Measurements from ENCODE around the gene VPS51. TPM values are rescaled to one million over a fixed set of nuclear protein-coding genes. Genes with fewer than 3 reads are reported as not detected.

VPS51 gene
- total RNA-seq, 4 donors from 2014 or later = 206 to 515 (median 266) TPM

DNA sequence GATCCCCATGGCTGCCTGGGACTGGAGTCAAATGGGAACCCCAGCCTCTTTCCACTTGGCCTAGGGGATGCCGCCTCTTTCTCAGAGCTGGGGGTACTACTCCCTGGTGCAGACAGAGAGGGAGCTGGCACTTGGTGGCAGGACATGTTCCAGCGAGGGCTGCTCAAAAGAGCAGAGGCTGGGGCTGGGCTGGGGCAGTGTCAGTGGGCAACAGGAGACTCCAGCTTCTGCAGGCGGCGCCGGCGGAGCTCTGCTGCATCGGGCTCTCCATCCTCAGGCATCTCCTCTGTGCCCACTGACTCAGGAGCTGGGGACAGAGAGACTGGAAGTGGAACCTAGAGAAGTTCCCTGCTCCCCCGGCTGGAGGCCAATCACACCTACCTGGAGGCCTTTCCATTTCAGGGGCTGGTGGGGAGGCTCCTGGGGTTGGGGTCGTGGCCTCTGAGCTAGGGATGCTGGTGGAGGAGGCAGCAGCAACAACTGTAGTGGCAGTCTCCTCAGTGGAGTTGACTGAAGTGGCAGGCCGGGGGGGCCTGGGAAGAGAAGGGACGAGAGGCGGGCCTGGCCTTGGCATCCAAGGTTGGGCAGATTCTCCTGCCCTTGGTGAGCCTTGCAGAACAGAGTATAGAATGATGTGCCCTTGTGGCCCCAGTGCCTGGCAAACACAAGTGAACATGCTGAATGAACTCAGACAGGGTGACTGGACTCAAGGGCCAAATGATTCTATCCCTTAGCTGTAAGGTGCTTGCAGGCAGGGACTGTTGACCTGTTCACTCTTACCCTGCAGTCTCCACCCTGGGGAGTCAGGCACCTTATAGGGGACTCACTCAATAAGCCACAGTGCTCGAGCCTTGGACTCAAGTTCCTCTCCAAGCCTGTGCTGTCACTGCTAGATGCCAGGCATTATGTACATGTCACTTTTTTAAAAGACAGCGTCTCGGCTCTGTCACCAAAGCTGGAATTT is 32.5 kb downstream of the VPS51 start:
- no peak for ATAC-seq
- Histone ChIP-seq H3K27ac (no peak overlapping the region), H3K4me3 (no peak overlapping the region), H3K9me3 (no peaks in the 10 kb centered on the region), H3K36me3 (peaks cover 0 to 89% of the 10 kb centered on the region in 2 donors), H3K27me3 (no peaks in the 10 kb centered on the region), H3K4me1 (peaks cover 13 to 17% of the 10 kb centered on the region in 2 donors)
- TF ChIP-seq POLR2A (IDR thresholded peaks at IDR 0.05) = no peak
- TF ChIP-seq, protein P1, sequence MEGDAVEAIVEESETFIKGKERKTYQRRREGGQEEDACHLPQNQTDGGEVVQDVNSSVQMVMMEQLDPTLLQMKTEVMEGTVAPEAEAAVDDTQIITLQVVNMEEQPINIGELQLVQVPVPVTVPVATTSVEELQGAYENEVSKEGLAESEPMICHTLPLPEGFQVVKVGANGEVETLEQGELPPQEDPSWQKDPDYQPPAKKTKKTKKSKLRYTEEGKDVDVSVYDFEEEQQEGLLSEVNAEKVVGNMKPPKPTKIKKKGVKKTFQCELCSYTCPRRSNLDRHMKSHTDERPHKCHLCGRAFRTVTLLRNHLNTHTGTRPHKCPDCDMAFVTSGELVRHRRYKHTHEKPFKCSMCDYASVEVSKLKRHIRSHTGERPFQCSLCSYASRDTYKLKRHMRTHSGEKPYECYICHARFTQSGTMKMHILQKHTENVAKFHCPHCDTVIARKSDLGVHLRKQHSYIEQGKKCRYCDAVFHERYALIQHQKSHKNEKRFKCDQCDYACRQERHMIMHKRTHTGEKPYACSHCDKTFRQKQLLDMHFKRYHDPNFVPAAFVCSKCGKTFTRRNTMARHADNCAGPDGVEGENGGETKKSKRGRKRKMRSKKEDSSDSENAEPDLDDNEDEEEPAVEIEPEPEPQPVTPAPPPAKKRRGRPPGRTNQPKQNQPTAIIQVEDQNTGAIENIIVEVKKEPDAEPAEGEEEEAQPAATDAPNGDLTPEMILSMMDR (IDR thresholded peaks at IDR 0.05 in 4 of 5, conservative IDR thresholded peaks at IDR 0.05 in 1 of 5) = no peak
- intact Hi-C loops (cut with DNase I; ENCODE audit: low total_unique reads) (no loop called here), in situ Hi-C loops (cut with MboI; ENCODE audit: low sequenced_read_pairs in 4 of 4) (no loop called here)
- DNase-seq = no peak

DNA sequence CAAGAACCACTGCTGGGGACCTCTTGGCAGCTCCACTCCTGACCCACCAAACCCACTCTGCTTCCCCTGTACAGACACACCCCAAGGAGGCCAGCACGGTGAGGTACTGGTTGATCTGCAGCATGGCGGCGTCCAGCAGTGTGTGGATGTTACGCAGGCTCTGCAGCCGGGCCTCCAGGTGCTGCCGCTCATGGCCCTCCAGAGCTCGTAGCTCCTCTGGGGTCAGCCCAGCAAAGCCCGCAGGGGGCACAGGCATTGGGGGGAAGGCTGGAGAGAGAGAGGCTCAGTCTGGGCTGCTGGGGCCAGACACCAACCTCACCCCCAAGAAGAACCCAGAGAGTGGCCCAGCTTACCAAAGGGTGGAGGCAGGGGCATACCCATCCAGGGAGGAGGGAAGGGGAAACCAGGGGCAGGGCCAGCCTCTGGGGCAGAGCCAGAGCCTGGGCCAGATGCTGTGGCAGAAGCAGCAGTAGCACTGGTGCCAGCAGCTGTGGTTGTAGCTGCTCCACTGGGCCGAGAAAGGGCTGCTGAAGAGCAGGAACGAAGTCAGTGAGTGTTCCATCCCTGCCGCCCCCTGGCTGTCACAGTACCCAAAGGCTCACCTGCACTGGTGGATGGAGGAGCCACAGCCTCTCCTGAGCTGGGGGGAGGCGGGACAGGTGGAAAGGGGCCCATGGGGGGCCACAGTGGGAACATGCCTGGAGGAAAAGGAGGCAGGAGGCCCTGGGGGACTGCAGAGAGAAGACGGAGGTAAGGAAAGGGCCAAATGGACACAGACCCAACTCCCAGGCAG is 33.8 kb downstream of the VPS51 start:
- intact Hi-C loops (cut with DNase I; ENCODE audit: low total_unique reads) = no loop called here
- no peak for ATAC-seq
- Histone ChIP-seq H3K9me3 (no peaks in the 10 kb centered on the region), H3K4me1 (peaks cover 15 to 18% of the 10 kb centered on the region in 2 donors), H3K27ac (no peak overlapping the region), H3K27me3 (no peaks in the 10 kb centered on the region), H3K36me3 (peaks cover 0 to 81% of the 10 kb centered on the region in 2 donors), H3K4me3 (no peak overlapping the region)
- DNase-seq = no peak
- in situ Hi-C loops (cut with MboI; ENCODE audit: low sequenced_read_pairs in 4 of 4) = no loop called here
- TF ChIP-seq, protein P1 (IDR thresholded peaks at IDR 0.05 in 4 of 5, conservative IDR thresholded peaks at IDR 0.05 in 1 of 5) = no peak
- no peak for TF ChIP-seq POLR2A (IDR thresholded peaks at IDR 0.05)

DNA sequence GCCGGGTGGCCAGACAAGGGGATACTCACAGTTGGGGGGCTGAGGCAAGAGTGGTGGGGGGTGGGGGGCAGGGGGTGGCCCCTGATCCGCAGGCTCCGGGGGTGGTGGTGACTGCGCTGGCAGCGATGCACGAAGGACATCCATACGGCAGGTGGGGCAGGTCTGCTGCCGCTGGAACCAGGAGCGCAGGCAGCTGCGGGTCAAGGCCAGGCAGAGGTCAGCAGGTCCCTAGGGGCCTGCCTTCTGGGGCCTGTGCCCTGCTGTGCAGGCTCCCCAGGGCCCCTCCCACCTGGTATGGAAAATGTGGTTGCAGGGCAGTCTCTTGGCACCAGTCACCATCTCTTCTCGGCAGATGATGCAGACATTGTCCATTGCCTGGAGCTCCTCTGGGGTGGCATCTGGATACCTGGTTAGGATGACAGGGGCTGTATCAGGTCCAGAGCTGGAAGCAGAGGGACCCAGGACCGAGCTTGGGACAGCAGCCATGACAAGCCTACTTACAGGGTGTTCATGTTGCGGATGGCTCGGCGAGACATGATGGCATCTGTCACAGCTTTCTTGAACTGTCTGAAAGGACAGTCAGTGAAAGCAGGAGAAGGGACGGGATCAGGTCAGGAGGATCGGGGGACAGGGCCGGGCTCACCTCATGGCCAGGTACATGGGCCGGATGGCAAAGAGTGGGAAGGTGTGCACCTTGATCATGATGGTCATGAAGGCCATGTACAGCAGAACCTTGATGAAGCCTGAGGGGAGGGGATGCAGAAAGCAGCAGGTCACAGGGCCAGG is 34.8 kb downstream of the VPS51 start:
- in situ Hi-C loops (cut with MboI; ENCODE audit: low sequenced_read_pairs in 4 of 4) = no loop called here
- no peak for DNase-seq
- Histone ChIP-seq H3K36me3 (peaks cover 0 to 71% of the 10 kb centered on the region in 2 donors), H3K9me3 (no peaks in the 10 kb centered on the region), H3K27ac (no peak overlapping the region), H3K27me3 (no peaks in the 10 kb centered on the region), H3K4me3 (no peak overlapping the region), H3K4me1 (peaks cover 21 to 25% of the 10 kb centered on the region in 2 donors)
- intact Hi-C loops (cut with DNase I; ENCODE audit: low total_unique reads) = no loop called here
- no peak for ATAC-seq
- TF ChIP-seq POLR2A (IDR thresholded peaks at IDR 0.05) = no peak
- TF ChIP-seq, protein P1 (IDR thresholded peaks at IDR 0.05 in 4 of 5, conservative IDR thresholded peaks at IDR 0.05 in 1 of 5) = no peak

DNA sequence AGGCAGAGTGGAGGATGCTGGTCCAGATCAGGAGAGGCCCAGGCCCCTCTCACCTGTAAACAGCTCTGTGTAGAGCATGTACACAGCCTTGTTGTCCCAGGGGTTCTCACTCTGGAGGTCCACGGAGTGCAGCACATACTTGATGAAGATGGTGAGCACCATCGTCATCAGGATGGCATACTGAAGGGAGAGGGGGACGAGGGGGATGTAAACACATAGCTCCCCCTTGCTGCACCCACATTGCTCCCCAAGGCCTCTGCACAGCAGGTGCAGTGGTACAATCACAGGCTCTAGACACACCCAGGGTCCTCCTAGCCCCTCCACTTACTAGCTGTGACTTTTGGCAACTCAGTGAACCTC is 35.4 kb downstream of the VPS51 start:
- DNase-seq (no peak), ATAC-seq (no peak)
- Histone ChIP-seq H3K27me3 (no peaks in the 10 kb centered on the region), H3K4me1 (peaks cover 27 to 29% of the 10 kb centered on the region in 2 donors), H3K4me3 (no peak overlapping the region), H3K36me3 (peaks cover 0 to 65% of the 10 kb centered on the region in 2 donors), H3K27ac (no peak overlapping the region), H3K9me3 (no peaks in the 10 kb centered on the region)
- in situ Hi-C loops (cut with MboI; ENCODE audit: low sequenced_read_pairs in 4 of 4) (no loop called here), intact Hi-C loops (cut with DNase I; ENCODE audit: low total_unique reads) (no loop called here)
- TF ChIP-seq, protein P1 (IDR thresholded peaks at IDR 0.05 in 4 of 5, conservative IDR thresholded peaks at IDR 0.05 in 1 of 5) = no peak
- no peak for TF ChIP-seq POLR2A (IDR thresholded peaks at IDR 0.05)

Measured in gastrocnemius medialis (tissue), 4 donors.